Cardiac fibroblast (primary cell): Measurements from ENCODE around the gene DNAJA1.
A peak's percentile ranks its signal among the peaks of the same experiment; 100 is the strongest.

ENCODE experiments used
- DNase-seq, 2 donors: peaks; one replicate each; pipeline versions ENCODE4 v3.0.0 to v3.0.0-alpha.2; 2010; ENCODE audit warnings: low read depth in 2 of 2
- H3K4me3 ChIP-seq, 2 donors: replicated peaks in 1 of 2; 1 replicate in 1 of 2; 2 replicates in 1 of 2; pipeline ENCODE4 v1.5.1; 2011; ENCODE audit warnings: low read depth in 2 of 2, low read length in 2 of 2, mild to moderate bottlenecking in 2 of 2, moderate library complexity in 1 of 2
- CTCF ChIP-seq: IDR thresholded peaks from one replicate; pipeline ENCODE4 v1.5.1; 2011; ENCODE audit warnings: low read depth, mild to moderate bottlenecking, low read length, inconsistent platforms

The DNAJA1 gene

GRCh38 chr9:33049680-33050361 is 24.7 kb downstream of the DNAJA1 start:
- DNase-seq = no peak
- H3K4me3 ChIP-seq = no peak overlapping the region
- TF ChIP-seq CTCF = no peak

GRCh38 chr9:33051144-33051543 is 26.1 kb downstream of the DNAJA1 start:
- no peak for DNase-seq
- no peak for TF ChIP-seq CTCF
- H3K4me3 ChIP-seq = no peak overlapping the region

- no peak for TF ChIP-seq CTCF
- DNase-seq = no peak
- H3K4me3 ChIP-seq = no peak overlapping the region
These were observed 40.3 kb downstream of the DNAJA1 start for GRCh38 chr9:33065157-33066076.

- DNase-seq = no peak
- H3K4me3 ChIP-seq = no peak overlapping the region
- no peak for TF ChIP-seq CTCF
These were observed 43.9 kb downstream of the DNAJA1 start for GRCh38 chr9:33068991-33069390.

- peak; percentile 98 for DNase-seq
- no peak for TF ChIP-seq CTCF
- H3K4me3 ChIP-seq = peak within 1 kb of the TSS; percentile 87 to 92
These were observed 51.3 kb downstream of the DNAJA1 start, which contains the start of gene SMU1 for GRCh38 chr9:33076046-33077004. TSS of gene SMU1 (minus strand) at chr9:33076674. CDS start at chr9:33076608, 66 bp downstream.

- H3K4me3 ChIP-seq = no peak overlapping the region
- no peak for DNase-seq
- TF ChIP-seq CTCF = no peak
These were observed 55.5 kb downstream of the DNAJA1 start for GRCh38 chr9:33080534-33080933.
